Immature natural killer cell (primary cell): Measurements from ENCODE around the gene MSANTD1. TPM values are rescaled to one million over a fixed set of nuclear protein-coding genes. Genes with fewer than 3 reads are reported as not detected.
A peak's percentile ranks its signal among the peaks of the same experiment; 100 is the strongest.

Experiments used
- DNase-seq, 3 donors: peaks; one replicate each; pipeline ENCODE4 v3.0.0; 2022; ENCODE audit warnings: mixed read lengths in 1 of 3
- H3K27ac Mint-ChIP-seq, 6 donors: one replicate each; pipeline ENCODE4 v1.8.0; 2020; ENCODE audit warnings: mixed read lengths in 6 of 6, mild to moderate bottlenecking in 5 of 6, inconsistent platforms in 4 of 6, moderate library complexity in 3 of 6
- H3K27me3 Mint-ChIP-seq, 3 donors: one replicate each; pipeline ENCODE4 v1.8.0; 2020 to 2021; ENCODE audit warnings: low read depth in 3 of 3, mild to moderate bottlenecking in 3 of 3, mixed read lengths in 3 of 3, moderate library complexity in 3 of 3, inconsistent platforms in 1 of 3
- H3K36me3 Mint-ChIP-seq, 3 donors: one replicate each; pipeline ENCODE4 v1.8.0; 2020; ENCODE audit warnings: mixed read lengths in 3 of 3, inconsistent platforms in 2 of 3, mild to moderate bottlenecking in 2 of 3
- H3K4me1 Mint-ChIP-seq, 2 donors: one replicate each; pipeline ENCODE4 v1.8.0; 2020; ENCODE audit warnings: inconsistent platforms in 2 of 2, mild to moderate bottlenecking in 2 of 2, mixed read lengths in 2 of 2, moderate library complexity in 1 of 2
- H3K4me3 Mint-ChIP-seq, 5 donors: one replicate each; pipeline ENCODE4 v1.8.0; 2020; ENCODE audit warnings: mild to moderate bottlenecking in 5 of 5, mixed read lengths in 5 of 5, inconsistent platforms in 3 of 5, moderate library complexity in 3 of 5
- H3K9me3 Mint-ChIP-seq, 6 donors: one replicate each; pipeline ENCODE4 v1.8.0; 2020; ENCODE audit warnings: mild to moderate bottlenecking in 6 of 6, mixed read lengths in 6 of 6, inconsistent platforms in 4 of 6, moderate library complexity in 3 of 6
- polyA plus RNA-seq, 3 donors: library from polyadenylated mRNA; unstranded; fragments of 300-500 nt; fragmentation: Illumina TruSeq; gene quantifications; one replicate each; pipeline ENCODE4 v1.2.3, GENCODE V29; 2021

MSANTD1 gene
- polyA plus RNA-seq, 3 donors from 2014 or later: not detected

DNA sequence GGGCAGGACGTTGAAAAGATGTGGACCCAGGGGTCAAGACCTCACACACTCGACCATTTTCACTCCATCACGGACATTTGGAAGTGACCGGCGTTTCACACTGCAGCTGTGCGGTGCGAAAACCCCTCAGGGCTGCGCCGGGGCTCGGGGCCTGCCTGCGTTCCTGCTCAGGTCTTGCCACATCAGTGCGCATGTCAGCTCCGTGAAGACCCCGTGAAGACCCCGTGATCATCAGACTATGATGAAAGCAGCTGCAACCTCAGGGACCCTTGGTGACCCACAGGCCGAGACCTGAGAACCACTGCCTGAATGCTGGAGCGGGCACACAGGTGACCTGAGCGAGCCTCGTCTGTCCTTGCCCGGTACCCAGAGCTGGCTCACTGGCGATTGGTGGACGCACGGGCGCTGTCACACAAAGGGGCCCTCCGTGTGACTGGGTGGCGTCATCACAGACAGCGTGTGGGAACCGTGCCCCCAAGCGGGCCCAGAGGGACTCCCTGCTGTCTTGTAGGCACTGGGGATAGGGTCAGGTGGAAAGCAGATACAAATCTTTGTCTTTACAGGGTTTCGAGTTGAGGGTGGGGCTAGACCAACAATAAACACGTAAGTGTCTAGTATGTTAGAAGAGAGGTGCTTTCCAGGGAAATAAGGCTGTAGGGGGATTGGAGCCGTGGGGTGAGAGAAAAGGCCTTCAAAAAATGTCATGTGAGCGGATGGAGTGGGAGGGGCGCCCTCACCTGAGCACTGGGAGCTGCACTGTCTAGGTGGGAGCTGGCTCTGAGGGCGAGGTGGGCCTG, 12.7 kb downstream of the MSANTD1 start:
- Mint-ChIP-seq H3K27ac (no peak overlapping the region), H3K4me1 (no peaks in the 10 kb centered on the region), H3K4me3 (no peak overlapping the region), H3K9me3 (peaks cover 0 to 1% (median 0%) of the 10 kb centered on the region in 6 donors), H3K27me3 (peaks cover 0 to 2% (median 2%) of the 10 kb centered on the region in 3 donors), H3K36me3 (peaks cover 0 to 8% (median under 1%) of the 10 kb centered on the region in 3 donors)
- no peak for DNase-seq

DNA sequence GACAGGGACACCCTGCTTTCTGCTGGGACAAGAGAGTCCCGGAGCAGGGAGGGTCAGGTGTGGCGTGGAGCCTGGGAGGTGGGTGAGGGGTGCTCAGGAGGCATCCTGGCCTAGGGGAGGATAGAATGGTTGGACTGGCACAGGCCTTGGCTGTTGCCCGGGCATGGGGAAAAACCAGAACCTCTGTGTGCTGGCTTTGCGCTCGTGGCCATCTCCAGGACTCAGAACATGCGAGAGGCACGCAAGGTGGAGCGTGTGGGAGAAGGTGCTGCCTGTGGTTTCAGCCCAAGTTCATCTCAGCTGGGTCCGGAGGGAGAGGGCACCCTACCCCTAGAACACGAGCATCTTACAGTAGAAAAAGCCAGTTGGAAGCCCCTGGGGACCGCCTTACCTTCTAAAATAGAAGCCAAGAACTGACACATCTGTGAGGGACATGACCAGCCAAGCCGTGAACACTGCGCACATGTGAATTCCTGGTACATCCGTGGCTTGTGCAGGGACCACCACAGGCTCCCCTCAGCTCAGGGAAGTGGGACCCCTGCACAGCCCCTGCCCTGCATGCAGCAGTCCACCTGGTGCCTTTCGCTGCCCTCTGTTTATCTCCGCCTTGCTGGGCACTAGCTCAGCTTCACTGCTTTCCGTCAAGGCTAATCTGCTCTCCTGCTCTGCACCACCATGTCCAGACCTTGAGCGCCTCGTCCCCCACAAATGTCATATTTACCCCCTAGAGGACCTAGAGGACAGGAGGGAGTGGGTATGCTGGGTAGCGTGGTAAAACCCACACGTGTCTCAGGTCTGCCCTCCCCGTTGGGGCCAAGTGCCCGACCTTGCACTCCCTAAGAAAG, 13.5 kb downstream of the MSANTD1 start:
- Mint-ChIP-seq H3K27me3 (peaks cover 0 to 2% (median 2%) of the 10 kb centered on the region in 3 donors), H3K4me3 (no peak overlapping the region), H3K9me3 (peaks cover 0 to 1% (median 0%) of the 10 kb centered on the region in 6 donors), H3K36me3 (peaks cover 0 to 8% (median 0%) of the 10 kb centered on the region in 3 donors), H3K4me1 (no peaks in the 10 kb centered on the region), H3K27ac (no peak overlapping the region)
- no peak for DNase-seq

GRCh38 chr4:3263053-3263875, 14.3 kb downstream of the MSANTD1 start:
- peaks cover 0 to 2% (median 1%) of the 10 kb centered on the region in 3 donors for H3K27me3 Mint-ChIP-seq
- H3K4me3 Mint-ChIP-seq: no peak overlapping the region
- H3K9me3 Mint-ChIP-seq: peaks cover 0 to 1% (median 0%) of the 10 kb centered on the region in 6 donors
- H3K27ac Mint-ChIP-seq: peak overlapping the region in 1 of 6 donors; percentile 24
- peaks cover 0 to 7% (median 0%) of the 10 kb centered on the region in 3 donors for H3K36me3 Mint-ChIP-seq
- DNase-seq: no peak
- no peaks in the 10 kb centered on the region for H3K4me1 Mint-ChIP-seq

DNA sequence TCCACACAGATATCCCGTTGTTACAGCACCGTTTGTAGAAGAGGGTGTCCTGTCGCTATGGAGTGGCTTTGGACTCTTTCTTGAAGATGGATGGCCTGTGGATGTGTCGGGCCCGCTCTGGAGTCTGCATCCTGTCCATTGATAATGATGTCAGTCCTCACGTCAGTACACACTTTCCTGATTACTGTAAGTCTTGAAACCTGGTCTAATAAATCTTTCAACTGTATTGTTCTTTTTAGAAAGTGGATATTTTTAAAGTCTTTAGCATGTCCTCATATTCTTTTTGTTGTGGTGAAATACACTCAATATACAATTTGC, 14.9 kb downstream of the MSANTD1 start:
- Mint-ChIP-seq H3K27ac (no peak overlapping the region), H3K27me3 (peaks cover 0 to 2% (median 0%) of the 10 kb centered on the region in 3 donors), H3K4me3 (no peak overlapping the region), H3K9me3 (peaks cover 0 to 1% (median 0%) of the 10 kb centered on the region in 6 donors), H3K4me1 (no peaks in the 10 kb centered on the region), H3K36me3 (peaks cover 0 to 4% (median 0%) of the 10 kb centered on the region in 3 donors)
- no peak for DNase-seq

GRCh38 chr4:3266076-3266475, 17.1 kb downstream of the MSANTD1 start:
- H3K36me3 Mint-ChIP-seq: no peaks in the 10 kb centered on the region
- peaks cover 0 to 1% (median 0%) of the 10 kb centered on the region in 6 donors for H3K9me3 Mint-ChIP-seq
- no peak for DNase-seq
- H3K27me3 Mint-ChIP-seq: peaks cover 0 to 2% (median 0%) of the 10 kb centered on the region in 3 donors
- H3K27ac Mint-ChIP-seq: peak overlapping the region in 1 of 6 donors; percentile 80
- H3K4me1 Mint-ChIP-seq: no peaks in the 10 kb centered on the region
- H3K4me3 Mint-ChIP-seq: no peak overlapping the region

DNA sequence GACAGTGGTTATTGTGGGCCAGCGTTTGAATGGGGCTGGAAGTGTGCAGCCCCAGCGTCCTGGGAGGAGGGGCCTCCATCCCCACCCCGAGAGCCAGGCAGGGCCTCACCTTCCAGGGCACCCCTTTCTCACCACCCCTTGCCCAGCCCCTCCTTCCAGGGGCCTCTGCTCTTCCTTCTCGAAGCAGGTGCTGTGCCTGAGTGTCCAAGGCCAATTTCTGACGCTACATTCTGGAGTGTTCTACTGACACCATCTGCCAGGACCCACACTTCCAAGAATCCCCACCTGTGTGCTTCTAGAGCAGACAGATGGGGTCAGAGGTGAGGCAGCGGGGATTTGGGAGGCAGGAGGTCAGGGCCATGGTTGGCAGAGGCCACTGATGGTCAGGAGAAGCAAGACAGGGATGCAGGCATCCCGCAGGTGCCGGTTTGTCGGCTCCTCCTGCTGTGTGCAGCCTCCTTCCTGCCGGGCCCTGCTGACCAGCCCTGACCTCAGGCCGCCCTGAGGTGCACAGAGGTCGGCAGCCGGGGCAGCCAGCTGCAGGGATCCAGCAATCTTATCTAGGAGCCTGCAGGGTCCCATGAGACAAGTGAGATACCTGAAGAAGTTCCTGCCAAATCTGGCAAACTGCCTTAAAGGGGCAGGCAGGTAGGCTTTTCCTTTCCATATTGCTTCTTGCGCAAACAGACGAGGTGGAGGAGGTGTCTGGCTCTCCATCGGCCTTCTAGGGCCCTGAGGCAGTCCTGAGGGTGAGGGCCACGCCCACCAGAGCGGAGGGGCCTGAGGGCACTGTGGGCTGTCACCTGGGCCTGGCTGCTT, 18.8 kb downstream of the MSANTD1 start:
- Mint-ChIP-seq H3K4me3 (no peak overlapping the region), H3K27ac (no peak overlapping the region), H3K36me3 (no peaks in the 10 kb centered on the region), H3K9me3 (peaks cover 0 to 1% (median 0%) of the 10 kb centered on the region in 6 donors), H3K4me1 (no peaks in the 10 kb centered on the region), H3K27me3 (peaks cover 0 to 2% (median 2%) of the 10 kb centered on the region in 3 donors)
- no peak for DNase-seq

DNA sequence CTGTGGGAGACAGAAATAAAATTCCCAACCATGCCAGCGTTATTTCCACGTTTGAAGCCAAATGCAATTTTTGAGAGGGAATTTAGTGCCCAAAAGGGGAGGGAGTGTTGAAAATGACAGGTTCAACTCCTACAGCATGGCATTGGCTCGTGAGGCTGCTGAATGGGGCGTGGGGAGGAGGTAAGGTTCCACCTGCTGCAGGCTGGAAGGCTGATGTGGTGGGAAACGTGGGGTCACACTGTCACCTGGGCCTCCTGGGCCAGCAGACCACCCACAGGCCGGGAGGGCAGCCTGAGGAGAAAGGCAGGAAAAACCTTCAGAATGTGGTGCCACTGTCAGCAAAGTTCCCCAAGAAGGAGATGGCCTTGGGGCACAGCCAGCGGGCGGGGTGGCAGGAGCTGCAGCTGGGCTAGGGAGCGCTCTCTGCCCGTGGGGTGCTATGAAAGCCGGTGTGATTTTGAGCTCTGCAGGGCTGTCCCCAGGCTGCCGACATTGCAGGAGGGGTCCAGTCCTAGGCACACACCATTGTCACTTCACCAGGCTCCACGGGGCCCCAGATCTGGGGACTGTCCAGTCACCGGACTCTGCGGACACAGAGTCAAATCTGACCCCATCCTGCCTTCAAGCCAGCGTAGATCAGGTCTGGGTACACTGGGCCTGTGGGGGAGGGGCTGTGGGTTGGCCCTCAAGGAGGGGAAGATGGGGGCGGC, 19.6 kb downstream of the MSANTD1 start:
- DNase-seq: no peak
- Mint-ChIP-seq H3K4me3 (no peak overlapping the region), H3K4me1 (no peaks in the 10 kb centered on the region), H3K27ac (no peak overlapping the region), H3K9me3 (peaks cover 0 to 4% (median 0%) of the 10 kb centered on the region in 6 donors), H3K27me3 (peaks cover 0 to 2% (median 0%) of the 10 kb centered on the region in 3 donors), H3K36me3 (no peaks in the 10 kb centered on the region)

- Mint-ChIP-seq H3K4me1 (no peaks in the 10 kb centered on the region), H3K9me3 (peaks cover 0 to 5% (median 0%) of the 10 kb centered on the region in 6 donors), H3K27me3 (peaks cover 0 to 2% (median 0%) of the 10 kb centered on the region in 3 donors), H3K36me3 (no peaks in the 10 kb centered on the region), H3K27ac (no peak overlapping the region), H3K4me3 (no peak overlapping the region)
- DNase-seq: no peak
Observed at GRCh38 chr4:3269105-3269927, 20.4 kb downstream of the MSANTD1 start.

DNA sequence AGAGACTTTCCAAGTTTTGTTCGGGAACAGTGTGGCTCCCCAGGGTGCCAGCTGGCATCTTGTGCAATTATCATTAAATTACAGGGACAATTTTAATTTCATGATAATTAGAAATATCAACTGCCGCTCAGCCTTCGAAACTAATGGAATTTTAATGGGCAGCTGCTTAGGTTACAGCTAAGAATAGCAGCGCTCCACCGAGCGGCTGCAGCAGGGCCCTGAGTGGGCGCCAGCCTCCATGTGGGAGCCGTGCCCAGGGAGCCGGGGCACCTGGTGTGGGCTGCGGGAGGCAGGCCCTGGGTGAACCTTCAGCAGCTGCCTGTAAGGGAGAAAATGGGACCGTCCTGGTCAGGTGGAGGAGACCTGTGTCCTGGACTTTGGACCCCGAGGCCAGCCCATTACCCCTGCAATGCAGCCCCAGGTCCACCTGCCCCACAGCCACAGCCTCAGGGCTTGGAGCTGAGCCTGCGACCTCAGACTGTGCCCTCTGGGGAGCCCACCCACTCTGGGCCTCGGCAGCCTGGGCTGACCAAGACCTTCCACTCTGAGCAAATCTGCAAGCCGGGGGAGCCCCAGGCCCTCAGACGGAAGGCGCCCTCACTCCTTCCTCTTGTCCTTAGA, 21.1 kb downstream of the MSANTD1 start:
- peaks cover 0 to 2% (median 0%) of the 10 kb centered on the region in 3 donors for H3K27me3 Mint-ChIP-seq
- H3K4me1 Mint-ChIP-seq: no peaks in the 10 kb centered on the region
- no peak for DNase-seq
- H3K36me3 Mint-ChIP-seq: peaks cover 0 to under 1% (median 0%) of the 10 kb centered on the region in 3 donors
- H3K27ac Mint-ChIP-seq: no peak overlapping the region
- H3K4me3 Mint-ChIP-seq: no peak overlapping the region
- H3K9me3 Mint-ChIP-seq: peaks cover 0 to 4% (median 0%) of the 10 kb centered on the region in 6 donors

DNA sequence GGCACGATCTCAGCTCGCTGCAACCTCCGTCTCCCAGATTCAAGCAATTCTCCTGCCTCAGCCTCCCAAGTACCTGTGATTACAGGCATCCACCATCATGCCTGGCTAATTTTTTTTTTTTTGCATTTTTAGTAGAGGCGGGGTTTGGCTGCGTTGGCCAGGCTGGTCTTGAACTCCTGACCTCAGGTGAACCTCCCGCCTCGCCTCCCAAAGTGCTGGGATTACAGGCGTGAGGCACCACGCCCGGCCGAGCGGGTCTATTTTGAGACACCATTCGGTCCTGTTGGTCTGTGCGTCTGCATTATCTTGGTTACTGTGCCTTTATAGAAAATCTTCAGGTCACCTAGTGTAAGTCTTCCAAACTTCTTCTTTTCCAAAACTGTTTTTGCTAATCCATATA, 22.2 kb downstream of the MSANTD1 start:
- H3K9me3 Mint-ChIP-seq: peaks cover 0 to 4% (median 0%) of the 10 kb centered on the region in 6 donors
- H3K4me1 Mint-ChIP-seq: no peaks in the 10 kb centered on the region
- no peak overlapping the region for H3K4me3 Mint-ChIP-seq
- H3K27ac Mint-ChIP-seq: no peak overlapping the region
- no peak for DNase-seq
- H3K27me3 Mint-ChIP-seq: peaks cover 0 to 3% (median 0%) of the 10 kb centered on the region in 3 donors
- H3K36me3 Mint-ChIP-seq: peaks cover 0 to 7% (median 0%) of the 10 kb centered on the region in 3 donors

DNA sequence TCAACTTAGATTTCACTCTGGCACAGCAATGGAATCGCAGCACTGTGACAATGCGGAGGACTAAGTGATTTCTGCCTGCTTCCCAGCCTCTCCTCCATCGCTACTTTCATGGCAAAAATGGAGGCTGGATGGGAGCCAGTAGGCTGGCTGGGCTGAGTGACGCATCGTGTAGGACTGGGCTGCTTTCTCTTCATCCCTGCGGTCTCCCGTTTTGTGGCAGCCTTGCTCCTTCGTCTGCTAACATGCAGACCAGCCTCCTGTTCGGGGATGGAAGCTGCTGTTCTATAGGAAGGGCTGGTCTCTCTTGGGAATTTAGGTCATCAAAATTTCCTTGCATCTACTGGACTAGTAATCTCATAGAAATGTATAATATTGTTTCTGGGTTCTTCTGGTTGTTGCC, 28.0 kb downstream of the MSANTD1 start:
- Mint-ChIP-seq H3K27ac (no peak overlapping the region), H3K4me1 (no peaks in the 10 kb centered on the region), H3K36me3 (peaks cover 6 to 26% (median 7%) of the 10 kb centered on the region in 3 donors), H3K27me3 (peaks cover 2 to 6% (median 5%) of the 10 kb centered on the region in 3 donors), H3K4me3 (no peak overlapping the region), H3K9me3 (peaks cover 0 to 7% (median 2%) of the 10 kb centered on the region in 6 donors)
- no peak for DNase-seq
